MCF 10A (cell line): ENCODE data around the gene XBP1. TPM values are rescaled to one million over a fixed set of nuclear protein-coding genes. Genes with fewer than 3 reads are reported as not detected.

ENCODE experiments used
- BruUV-seq: library from RNA; stranded (reverse); fragments of 400-500 nt; replicated peaks from 2 replicates; lab custom pipeline; 2021; lab: Mats Ljungman, UMichigan
- CTCF ChIA-PET: fragments of 300-600 bp; sonication (Branson Sonifier 250); formaldehyde crosslinking; extraction: SDS; loops from one replicate; lab custom pipeline; 2021; ENCODE audit warnings: antibody characterized with exemption, inconsistent platforms; lab: Yijun Ruan, JAX
- POLR2A ChIA-PET: fragments of 300-600, 350-650 bp; sonication (Branson Sonifier 250); formaldehyde crosslinking; extraction: SDS; loops from one replicate; lab custom pipeline; 2020; ENCODE audit warnings: antibody characterized with exemption, inconsistent platforms; lab: Yijun Ruan, JAX
- DNase-seq: peaks from one replicate; pipeline ENCODE4 v3.0.0-alpha.2; 2018; ENCODE audit not compliant: unreplicated experiment
- H3K27ac Mint-ChIP-seq: one replicate; pipeline ENCODE4 v1.8.0; 2022; ENCODE audit warnings: mild to moderate bottlenecking, low read depth, mixed read lengths; ENCODE audit not compliant: unreplicated experiment
- H3K27me3 Mint-ChIP-seq: one replicate; pipeline ENCODE4 v1.8.0; 2022; ENCODE audit warnings: mixed read lengths; ENCODE audit not compliant: insufficient read depth, unreplicated experiment
- H3K36me3 Mint-ChIP-seq: one replicate; pipeline ENCODE4 v1.8.0; 2022; ENCODE audit warnings: mild to moderate bottlenecking, moderate library complexity, mixed read lengths; ENCODE audit not compliant: insufficient read depth, unreplicated experiment
- H3K4me1 Mint-ChIP-seq: one replicate; pipeline ENCODE4 v1.8.0; 2022; ENCODE audit warnings: mixed read lengths; ENCODE audit not compliant: insufficient read depth, unreplicated experiment
- H3K4me3 Mint-ChIP-seq: one replicate; pipeline ENCODE4 v1.8.0; 2022; ENCODE audit warnings: mild to moderate bottlenecking, moderate library complexity, mixed read lengths; ENCODE audit not compliant: unreplicated experiment
- H3K9me3 Mint-ChIP-seq: one replicate; pipeline ENCODE4 v1.8.0; 2022; ENCODE audit warnings: mixed read lengths; ENCODE audit not compliant: unreplicated experiment
- intact Hi-C: fragments of 100-400 bp; cut with micrococcal nuclease; formaldehyde crosslinking; loops from 2 replicates; pipeline ENCODE4 v1.14.1; 2022
- total RNA-seq: library from RNA; stranded (reverse); gene quantifications from 2 replicates; pipeline ENCODE4 v1.2.3, GENCODE V29; 2022
- TF ChIP-seq, protein P1 (sequence below): fragments of 200-600 bp; IDR thresholded peaks from one replicate; pipeline ENCODE4 v1.8.0; 2022; ENCODE audit warnings: antibody characterized with exemption, mild to moderate bottlenecking; ENCODE audit not compliant: unreplicated experiment

Gene XBP1
- total RNA-seq, 1 experiment from 2014 or later, result 429 TPM

GRCh38 chr22:28841111-28841510 is 40.7 kb upstream of the XBP1 start:
- DNase-seq, result no peak
- CTCF ChIA-PET, result interaction anchor here (0.6 to 1.2 kb wide), 4 partner anchors 12 to 241 kb away, joined by 3 read pairs; no protein-coding TSS in a partner anchor
- POLR2A ChIA-PET, result no interaction called here
- Mint-ChIP-seq H3K9me3 (no peaks in the 10 kb centered on the region), H3K27ac (no peak overlapping the region), H3K27me3 (no peaks in the 10 kb centered on the region), H3K4me1 (no peaks in the 10 kb centered on the region), H3K4me3 (no peak overlapping the region), H3K36me3 (no peaks in the 10 kb centered on the region)
- TF ChIP-seq, protein P1, sequence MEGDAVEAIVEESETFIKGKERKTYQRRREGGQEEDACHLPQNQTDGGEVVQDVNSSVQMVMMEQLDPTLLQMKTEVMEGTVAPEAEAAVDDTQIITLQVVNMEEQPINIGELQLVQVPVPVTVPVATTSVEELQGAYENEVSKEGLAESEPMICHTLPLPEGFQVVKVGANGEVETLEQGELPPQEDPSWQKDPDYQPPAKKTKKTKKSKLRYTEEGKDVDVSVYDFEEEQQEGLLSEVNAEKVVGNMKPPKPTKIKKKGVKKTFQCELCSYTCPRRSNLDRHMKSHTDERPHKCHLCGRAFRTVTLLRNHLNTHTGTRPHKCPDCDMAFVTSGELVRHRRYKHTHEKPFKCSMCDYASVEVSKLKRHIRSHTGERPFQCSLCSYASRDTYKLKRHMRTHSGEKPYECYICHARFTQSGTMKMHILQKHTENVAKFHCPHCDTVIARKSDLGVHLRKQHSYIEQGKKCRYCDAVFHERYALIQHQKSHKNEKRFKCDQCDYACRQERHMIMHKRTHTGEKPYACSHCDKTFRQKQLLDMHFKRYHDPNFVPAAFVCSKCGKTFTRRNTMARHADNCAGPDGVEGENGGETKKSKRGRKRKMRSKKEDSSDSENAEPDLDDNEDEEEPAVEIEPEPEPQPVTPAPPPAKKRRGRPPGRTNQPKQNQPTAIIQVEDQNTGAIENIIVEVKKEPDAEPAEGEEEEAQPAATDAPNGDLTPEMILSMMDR, result no peak
- intact Hi-C loops, result no loop called here
- no TSS peak for BruUV-seq

DNA sequence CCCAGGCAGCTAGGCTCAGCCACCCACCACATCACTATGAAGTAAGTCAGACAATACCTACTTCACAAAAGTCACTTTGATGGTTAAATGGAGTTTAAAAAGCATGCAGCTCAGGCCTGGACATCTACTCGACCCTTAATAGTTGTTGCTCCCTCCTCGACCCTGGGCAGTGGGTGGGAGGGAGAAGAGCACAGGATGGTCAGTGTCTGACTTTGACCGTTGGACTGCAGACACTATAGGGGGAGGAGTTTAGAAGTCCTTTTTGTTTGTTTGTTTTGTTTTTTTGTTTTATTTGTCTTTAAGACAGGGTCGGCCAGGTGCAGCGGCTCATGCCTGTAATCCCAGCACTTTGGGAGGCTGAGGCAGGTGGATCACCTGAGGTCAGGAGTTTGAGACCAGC is 38.6 kb upstream of the XBP1 start:
- TF ChIP-seq, protein P1, result no peak
- Mint-ChIP-seq H3K27ac (no peak overlapping the region), H3K36me3 (no peaks in the 10 kb centered on the region), H3K27me3 (no peaks in the 10 kb centered on the region), H3K4me3 (no peak overlapping the region), H3K9me3 (no peaks in the 10 kb centered on the region), H3K4me1 (no peaks in the 10 kb centered on the region)
- DNase-seq, result no peak
- BruUV-seq, result no TSS peak
- ChIA-PET POLR2A (interaction anchor here (0.6 kb wide), 1 partner anchor 550 kb away, joined by 3 read pairs; no protein-coding TSS in a partner anchor), CTCF (interaction anchor here (3.0 kb wide), 1 partner anchor 10 kb away, joined by 15 read pairs; no protein-coding TSS in a partner anchor)
- intact Hi-C loops, result no loop called here

DNA sequence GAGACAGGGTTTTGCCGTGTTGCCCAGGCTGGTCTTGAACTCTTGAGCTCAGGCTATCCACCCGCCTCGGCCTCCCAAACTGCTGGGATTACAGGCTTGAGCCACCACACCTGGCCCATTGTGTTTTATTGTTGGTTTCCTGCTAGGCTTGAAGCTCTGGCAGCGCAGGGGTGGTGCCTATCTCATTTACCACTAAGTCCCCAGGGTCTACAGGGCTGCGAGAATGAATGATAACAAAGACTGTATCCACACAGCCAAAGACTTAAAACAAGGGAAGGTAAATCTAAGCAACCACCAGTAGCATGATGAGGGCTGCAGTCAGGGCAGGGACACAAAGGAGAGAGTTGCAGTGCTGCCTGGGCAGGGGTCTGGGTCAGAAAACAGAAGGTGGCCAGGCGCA is 37.3 kb upstream of the XBP1 start:
- Mint-ChIP-seq H3K27me3 (no peaks in the 10 kb centered on the region), H3K9me3 (no peaks in the 10 kb centered on the region), H3K36me3 (no peaks in the 10 kb centered on the region), H3K4me3 (no peak overlapping the region), H3K4me1 (no peaks in the 10 kb centered on the region), H3K27ac (no peak overlapping the region)
- intact Hi-C loops, result no loop called here
- ChIA-PET CTCF (interaction anchor here (0.5 to 3.0 kb wide), 6 partner anchors 9 to 439 kb away, joined by 3 to 15 read pairs (median 8); no protein-coding TSS in a partner anchor), POLR2A (no interaction called here)
- TF ChIP-seq, protein P1, result no peak
- BruUV-seq, result no TSS peak
- DNase-seq, result no peak

DNA sequence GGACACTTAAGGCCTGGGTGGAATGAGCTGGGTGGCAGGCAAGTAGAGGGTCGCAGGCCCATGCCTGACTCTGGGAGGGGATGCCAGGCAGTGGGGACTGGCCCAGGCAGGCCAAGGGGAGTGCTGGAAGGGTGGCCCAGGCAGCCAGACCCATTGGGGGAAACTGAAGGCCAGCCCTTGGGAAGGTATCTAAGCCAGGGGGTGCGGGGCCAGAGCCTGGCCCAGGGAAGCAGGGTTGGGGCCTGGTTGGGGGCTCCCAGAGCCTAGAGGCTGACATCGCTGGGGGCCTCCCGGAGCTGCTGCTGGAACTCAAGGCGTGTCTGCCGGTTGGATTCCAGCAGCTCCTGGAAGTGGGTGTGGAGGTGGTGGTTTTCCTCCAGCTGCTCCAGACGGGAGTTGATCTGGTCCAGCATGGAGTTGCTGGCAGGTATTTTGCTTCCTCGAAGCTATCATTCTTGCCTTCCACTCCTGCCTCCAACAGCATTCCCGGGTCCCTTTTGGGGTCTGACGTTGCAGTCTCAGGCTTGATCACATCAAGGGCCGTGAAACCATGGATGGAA is 35.3 kb upstream of the XBP1 start:
- H3K4me3 Mint-ChIP-seq, result no peak overlapping the region
- intact Hi-C loops, result no loop called here
- no peak for DNase-seq
- no peaks in the 10 kb centered on the region for H3K9me3 Mint-ChIP-seq
- TF ChIP-seq, protein P1, result no peak
- H3K36me3 Mint-ChIP-seq, result no peaks in the 10 kb centered on the region
- no peak overlapping the region for H3K27ac Mint-ChIP-seq
- no peaks in the 10 kb centered on the region for H3K4me1 Mint-ChIP-seq
- POLR2A ChIA-PET, result interaction anchor here (0.6 to 0.7 kb wide), 2 partner anchors 8 to 75 kb away, joined by 3 read pairs; no protein-coding TSS in a partner anchor
- CTCF ChIA-PET, result interaction anchor here (0.6 to 3.0 kb wide), 5 partner anchors 205 to 965 kb away, joined by 3 to 11 read pairs (median 7); no protein-coding TSS in a partner anchor
- H3K27me3 Mint-ChIP-seq, result no peaks in the 10 kb centered on the region
- BruUV-seq, result no TSS peak
